DLD1 (cell line): ENCODE measurements around the gene CTTN.
"Not testable (repeated sequence)": the region's sequence is repeated elsewhere in the genome, so short reads cannot be mapped to it uniquely, and the experiment has no call there.

Experiments used
- in situ Hi-C: cut with HindIII; loops from 2 replicates; pipeline ENCODE4 v1.10.0; 2017; ENCODE audit warnings: low sequenced_read_pairs

The CTTN gene

GRCh38 chr11:70445091-70445490 is 46.8 kb downstream of the CTTN start:
- in situ Hi-C loops = no loop called here

DNA sequence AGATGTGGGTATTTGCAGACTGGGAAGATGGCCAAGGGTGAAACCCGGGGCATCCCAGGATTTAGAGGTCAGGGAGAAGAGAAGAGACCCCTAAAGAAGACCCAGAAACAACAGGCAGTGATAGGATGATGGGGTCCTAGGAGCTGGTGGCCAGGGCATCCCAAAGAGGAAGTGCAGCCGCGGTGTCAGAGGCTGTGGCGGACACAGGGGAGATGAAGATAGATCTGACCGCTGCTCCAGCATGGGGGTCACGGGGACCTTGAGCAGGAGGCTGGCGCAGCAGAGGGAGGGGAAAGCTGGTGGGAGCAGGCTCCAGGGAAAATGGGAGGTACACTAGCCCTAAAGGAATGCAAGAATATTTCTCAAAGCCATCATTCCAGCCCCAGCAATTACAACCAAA is 47.3 kb downstream of the CTTN start:
- in situ Hi-C loops = no loop called here

- in situ Hi-C loops = no loop called here
Measured at GRCh38 chr11:70448983-70449567, 50.7 kb downstream of the CTTN start.

GRCh38 chr11:70454197-70454767 is 56.0 kb downstream of the CTTN start:
- in situ Hi-C loops = no loop called here

DNA sequence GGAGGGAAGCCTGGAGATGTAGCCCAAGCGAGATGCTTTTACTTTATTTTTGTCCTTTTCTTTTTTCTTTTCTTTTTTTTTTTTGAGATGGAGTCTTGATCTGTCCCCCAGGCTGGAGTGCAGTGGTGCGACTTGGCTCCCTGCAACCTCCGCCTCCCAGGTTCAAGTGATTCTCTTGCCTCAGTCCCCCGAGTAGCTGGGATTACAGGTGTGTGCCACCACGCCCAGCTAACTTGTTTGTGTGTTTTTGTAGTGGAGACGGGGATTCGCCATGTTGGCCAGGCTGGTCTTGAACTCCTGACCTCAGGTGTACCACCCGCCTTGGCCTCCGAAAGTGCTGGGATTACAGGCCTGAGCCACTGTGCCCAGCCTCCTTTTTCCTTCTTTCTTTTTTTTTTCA is 56.5 kb downstream of the CTTN start:
- in situ Hi-C loops = not testable (repeated sequence)

DNA sequence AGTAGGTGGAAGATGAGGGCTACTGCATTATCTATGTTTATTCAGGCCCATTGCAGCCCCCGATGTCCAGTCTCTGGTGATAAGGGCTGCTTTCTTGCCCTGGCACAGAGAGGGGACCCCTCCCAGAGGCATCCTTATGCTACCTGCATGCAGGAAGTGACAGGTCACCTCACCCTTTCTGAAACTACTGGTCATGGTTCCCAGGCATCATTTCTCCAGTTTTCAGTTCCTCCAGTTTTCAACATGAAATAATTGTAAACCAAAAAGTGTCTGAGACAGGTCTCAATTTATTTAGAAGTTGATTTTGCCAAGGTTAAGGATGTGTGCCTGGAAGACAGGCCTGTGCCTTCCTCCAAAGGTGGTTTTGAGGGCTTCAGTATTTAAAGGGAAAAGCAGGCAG is 57.0 kb downstream of the CTTN start:
- in situ Hi-C loops = no loop called here

DNA sequence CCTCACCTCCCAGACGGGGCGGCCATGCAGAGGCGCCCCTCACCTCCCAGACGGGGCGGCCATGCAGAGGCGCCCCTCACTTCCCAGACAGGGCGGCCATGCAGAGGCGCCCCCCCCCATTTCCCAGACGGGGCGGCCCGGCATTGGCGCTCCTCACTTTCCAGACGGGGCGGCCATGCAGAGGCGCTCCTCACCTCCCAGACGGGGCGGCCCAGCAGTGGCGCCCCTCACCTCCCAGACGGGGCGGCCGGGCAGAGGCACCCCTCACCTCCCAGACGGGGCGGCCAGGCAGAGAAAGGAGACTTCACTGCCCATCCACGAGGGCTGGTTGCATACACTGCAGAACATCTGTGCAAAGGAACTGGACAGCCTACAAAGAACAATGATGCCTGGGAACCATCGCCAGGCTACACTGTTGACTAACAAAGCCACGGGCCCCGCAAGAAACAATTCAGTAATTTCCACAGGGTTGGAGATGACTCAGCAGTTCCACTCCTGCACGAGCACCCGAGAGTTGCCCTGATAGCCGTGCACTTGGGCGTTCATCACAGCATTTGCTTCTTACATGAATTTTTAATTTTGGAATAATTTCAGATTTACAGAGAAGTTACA is 58.7 kb downstream of the CTTN start:
- in situ Hi-C loops = no loop called here

GRCh38 chr11:70458736-70459135 is 60.4 kb downstream of the CTTN start:
- in situ Hi-C loops = no loop called here

DNA sequence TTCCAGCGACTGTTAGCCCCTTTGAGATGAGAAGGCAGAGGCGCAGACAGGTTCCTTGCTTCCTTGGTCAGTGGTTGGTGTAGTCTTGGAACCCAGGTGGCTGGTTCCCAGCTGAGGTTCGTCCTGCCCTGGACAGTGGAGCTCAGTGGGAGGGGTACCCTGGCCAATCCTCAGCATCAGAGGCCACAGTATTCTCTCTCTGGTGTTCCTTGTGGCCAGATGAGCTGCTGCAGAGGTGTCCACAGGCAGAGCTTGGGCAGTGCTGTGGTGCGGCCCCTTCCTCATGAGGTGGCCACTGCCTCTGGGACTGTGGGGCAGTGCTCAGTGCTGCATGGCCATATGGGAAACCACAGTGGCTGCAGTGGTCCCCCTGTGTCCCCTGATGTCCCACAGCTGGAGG is 61.8 kb downstream of the CTTN start:
- in situ Hi-C loops = no loop called here

- in situ Hi-C loops = no loop called here
Measured at GRCh38 chr11:70460964-70461363, 62.6 kb downstream of the CTTN start.

GRCh38 chr11:70462818-70463477 is 64.6 kb downstream of the CTTN start:
- in situ Hi-C loops = no loop called here

DNA sequence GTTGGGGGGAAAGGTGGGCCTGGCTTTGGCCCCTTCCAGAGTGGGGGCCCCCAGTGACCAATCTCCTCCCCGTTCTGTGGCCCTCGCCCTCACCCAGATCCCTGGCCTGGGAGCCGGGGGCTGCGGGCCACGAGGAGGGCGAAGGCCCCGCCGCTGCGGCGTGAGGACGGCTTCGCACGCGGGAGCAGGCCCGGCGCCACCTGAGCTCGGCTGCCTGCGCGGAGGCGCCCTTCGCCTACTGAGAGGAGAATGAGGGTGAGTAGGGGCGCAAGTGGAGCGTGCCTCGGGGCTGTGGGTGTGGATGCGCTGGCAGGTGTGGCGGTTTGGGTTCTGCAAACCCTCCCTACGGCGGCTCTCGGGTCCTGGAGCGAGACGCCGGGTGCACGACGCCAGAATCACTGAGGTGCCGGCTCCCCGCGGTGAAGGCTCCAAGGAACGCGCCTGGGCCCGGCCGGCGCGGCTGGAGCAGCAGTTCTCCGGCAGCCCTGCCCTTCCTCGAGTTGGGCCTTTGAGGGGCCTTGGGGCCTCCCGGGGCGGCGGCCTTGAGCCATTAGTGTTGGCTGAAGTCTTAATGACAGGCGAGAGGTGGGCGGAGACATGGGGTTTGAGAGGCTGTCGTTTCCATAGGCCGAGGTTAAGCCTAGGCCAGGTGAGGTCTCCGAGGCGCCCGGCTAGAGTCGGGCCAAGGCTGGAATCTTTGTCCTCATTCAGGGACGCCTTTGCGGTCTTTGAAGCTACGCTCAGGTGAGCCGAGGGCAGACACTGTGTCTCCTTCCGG is 65.3 kb downstream of the CTTN start:
- in situ Hi-C loops = no loop called here

- in situ Hi-C loops = no loop called here
Measured at GRCh38 chr11:70464509-70465361, 66.4 kb downstream of the CTTN start.

DNA sequence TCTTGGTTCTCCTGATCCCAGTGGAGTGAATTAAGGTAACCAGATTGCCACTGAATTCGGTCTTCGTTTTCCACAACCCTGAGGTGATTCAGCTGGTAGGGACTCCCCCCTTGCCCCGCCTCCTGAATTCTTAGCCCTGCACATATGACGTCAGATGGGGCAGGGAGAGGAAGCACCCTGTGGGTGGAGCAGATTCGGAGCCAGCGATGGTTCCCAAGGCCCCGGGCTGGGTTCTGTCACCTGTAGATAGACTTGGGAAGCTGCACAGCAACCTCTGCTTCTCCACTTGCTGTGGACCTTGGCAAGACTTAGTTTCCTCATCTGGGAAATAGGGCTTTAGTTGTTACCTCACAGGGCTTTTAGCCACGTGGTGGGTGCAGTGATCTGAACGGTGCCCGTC is 67.8 kb downstream of the CTTN start:
- in situ Hi-C loops = no loop called here

- in situ Hi-C loops = no loop called here
Measured at GRCh38 chr11:70466596-70466995, 68.3 kb downstream of the CTTN start.

- in situ Hi-C loops = no loop called here
Measured at GRCh38 chr11:70467201-70468085, 69.1 kb downstream of the CTTN start.

DNA sequence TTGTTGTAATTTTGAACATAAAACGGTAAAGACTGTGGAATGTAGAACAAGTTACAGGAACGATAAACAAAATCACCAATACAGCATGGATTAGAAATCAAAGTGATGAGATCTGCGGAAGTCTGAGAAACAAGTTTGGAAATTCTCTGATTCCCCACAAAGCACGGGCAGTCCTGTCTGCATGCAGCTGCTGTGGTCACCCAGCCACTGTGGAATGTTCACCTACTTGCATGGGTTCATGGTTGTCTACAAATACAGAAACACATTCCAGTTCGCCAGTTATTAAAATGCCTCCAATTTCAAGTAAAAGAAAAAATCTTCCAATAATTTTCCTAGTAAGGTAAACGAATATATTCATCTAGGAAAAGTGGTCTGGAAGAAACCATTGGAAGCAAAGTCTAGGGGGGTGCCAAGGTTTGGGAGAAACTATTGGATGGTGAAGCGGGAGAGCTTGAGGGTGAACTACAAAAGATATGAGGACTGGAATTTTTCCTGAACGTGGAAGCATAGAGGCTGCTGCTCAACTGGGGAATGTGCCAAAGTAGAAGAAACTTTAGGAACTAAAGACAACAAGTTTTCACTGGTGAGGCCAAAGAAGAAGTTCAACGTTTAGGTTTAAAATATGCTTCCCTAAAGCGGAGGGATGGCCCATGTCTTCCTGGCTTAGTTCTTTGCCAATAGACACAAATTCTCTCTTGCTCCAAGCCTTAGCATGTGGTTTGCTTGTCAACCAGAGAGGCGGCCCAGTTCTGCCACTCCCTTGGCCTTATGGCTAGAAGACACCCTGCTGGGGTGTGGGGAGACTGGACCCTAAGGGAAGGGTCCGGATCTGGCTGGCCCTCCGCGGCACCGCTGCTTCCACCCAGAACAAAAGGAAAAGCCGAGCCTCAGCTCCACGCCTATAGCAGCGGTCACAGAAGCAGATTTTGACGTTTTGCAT is 70.2 kb downstream of the CTTN start:
- in situ Hi-C loops = no loop called here

DNA sequence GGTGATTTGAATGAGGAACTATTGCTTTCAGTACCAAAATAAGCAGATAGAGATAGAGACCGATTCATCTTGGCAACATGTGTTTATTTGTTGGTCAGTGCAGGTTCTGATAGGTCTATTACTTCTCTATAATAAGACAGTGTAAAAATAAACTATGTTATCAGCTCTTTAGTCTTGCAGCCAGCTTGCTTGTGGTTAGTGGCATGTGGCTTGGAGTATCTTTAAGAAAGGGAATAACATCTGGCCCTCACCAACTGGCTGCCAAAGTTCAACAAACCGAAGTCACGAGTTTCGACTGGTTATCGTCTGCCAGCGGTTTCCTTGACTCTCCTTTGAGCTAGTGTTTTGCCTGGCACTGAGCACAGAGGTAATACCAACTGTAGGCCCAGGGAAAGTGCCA is 71.8 kb downstream of the CTTN start:
- in situ Hi-C loops = no loop called here
